ENCODE measurements around the gene CSRP2. TPM values are rescaled to one million over a fixed set of nuclear protein-coding genes. Genes with fewer than 3 reads are reported as not detected.

CSRP2 gene
- total RNA-seq, 2 experiments from 2014 or later = 1.2 TPM; not detected in 1

- no peaks in the 10 kb centered on the region for H3K9me3 Mint-ChIP-seq (ENCODE audit: low read depth)
Observed at GRCh38 chr12:76863837-76864236, 15.0 kb downstream of the CSRP2 start.

GRCh38 chr12:76863005-76863670 lies 15.7 kb downstream of the CSRP2 start:
- Mint-ChIP-seq H3K36me3 (no peaks in the 10 kb centered on the region), H3K9me3 (ENCODE audit: low read depth) (no peaks in the 10 kb centered on the region), H3K4me3 (no peak overlapping the region), H3K27ac (no peak overlapping the region), H3K27me3 (peaks cover 11% of the 10 kb centered on the region), H3K4me1 (peaks cover 2% of the 10 kb centered on the region)
- CTCF ChIA-PET = no interaction called here
- ATAC-seq (no peak), DNase-seq (no peak)

More at GRCh38 chr12:76863837-76864236, 15.0 kb downstream of the CSRP2 start:
- DNase-seq (no peak), ATAC-seq (no peak)
- Mint-ChIP-seq H3K36me3 (no peaks in the 10 kb centered on the region), H3K27me3 (peaks cover 11% of the 10 kb centered on the region), H3K4me3 (no peak overlapping the region), H3K4me1 (peaks cover 2% of the 10 kb centered on the region), H3K27ac (no peak overlapping the region)
- CTCF ChIA-PET = interaction anchor here (0.6 kb wide), 1 partner anchor 211 kb away, joined by 3 read pairs; no protein-coding TSS in a partner anchor

- Mint-ChIP-seq H3K4me3 (no peak overlapping the region), H3K36me3 (peaks cover 5% of the 10 kb centered on the region), H3K27ac (no peak overlapping the region), H3K9me3 (ENCODE audit: low read depth) (no peaks in the 10 kb centered on the region), H3K27me3 (peaks cover 8% of the 10 kb centered on the region), H3K4me1 (peaks cover 2% of the 10 kb centered on the region)
- CTCF ChIA-PET = no interaction called here
- DNase-seq (no peak), ATAC-seq (no peak)
Observed at GRCh38 chr12:76860256-76860655, 18.6 kb downstream of the CSRP2 start.

GRCh38 chr12:76859611-76860010 lies 19.2 kb downstream of the CSRP2 start:
- no peak overlapping the region for H3K4me3 Mint-ChIP-seq
- DNase-seq (no peak), ATAC-seq (no peak)
- H3K36me3 Mint-ChIP-seq = peaks cover 9% of the 10 kb centered on the region
- H3K27ac Mint-ChIP-seq = no peak overlapping the region
- peaks cover 2% of the 10 kb centered on the region for H3K4me1 Mint-ChIP-seq
- no peaks in the 10 kb centered on the region for H3K9me3 Mint-ChIP-seq (ENCODE audit: low read depth)
- H3K27me3 Mint-ChIP-seq = peaks cover 8% of the 10 kb centered on the region
- CTCF ChIA-PET = no interaction called here

- CTCF ChIA-PET = no interaction called here
- DNase-seq (no peak), ATAC-seq (no peak)
- peaks cover 2% of the 10 kb centered on the region for H3K4me1 Mint-ChIP-seq
- no peaks in the 10 kb centered on the region for H3K9me3 Mint-ChIP-seq (ENCODE audit: low read depth)
- H3K36me3 Mint-ChIP-seq = peaks cover 12% of the 10 kb centered on the region
- no peak overlapping the region for H3K4me3 Mint-ChIP-seq
- no peak overlapping the region for H3K27ac Mint-ChIP-seq
- H3K27me3 Mint-ChIP-seq = no peaks in the 10 kb centered on the region
Observed at GRCh38 chr12:76856018-76856644, 22.7 kb downstream of the CSRP2 start.

- H3K4me3 Mint-ChIP-seq = no peak overlapping the region
- H3K36me3 Mint-ChIP-seq = peaks cover 16% of the 10 kb centered on the region
- CTCF ChIA-PET = no interaction called here
- no peaks in the 10 kb centered on the region for H3K27me3 Mint-ChIP-seq
- peaks cover 2% of the 10 kb centered on the region for H3K4me1 Mint-ChIP-seq
- DNase-seq (no peak), ATAC-seq (no peak)
- H3K9me3 Mint-ChIP-seq (ENCODE audit: low read depth) = no peaks in the 10 kb centered on the region
- no peak overlapping the region for H3K27ac Mint-ChIP-seq
Observed at GRCh38 chr12:76855271-76855670, 23.5 kb downstream of the CSRP2 start.

- Mint-ChIP-seq H3K4me1 (no peaks in the 10 kb centered on the region), H3K9me3 (ENCODE audit: low read depth) (no peaks in the 10 kb centered on the region), H3K27me3 (no peaks in the 10 kb centered on the region), H3K27ac (no peak overlapping the region), H3K4me3 (no peak overlapping the region), H3K36me3 (peaks cover 22% of the 10 kb centered on the region)
- CTCF ChIA-PET = no interaction called here
- ATAC-seq (no peak), DNase-seq (no peak)
Observed at GRCh38 chr12:76852106-76852505, 26.7 kb downstream of the CSRP2 start.

- no peak overlapping the region for H3K27ac Mint-ChIP-seq
- no peak overlapping the region for H3K4me3 Mint-ChIP-seq
- H3K4me1 Mint-ChIP-seq = no peaks in the 10 kb centered on the region
- no peaks in the 10 kb centered on the region for H3K27me3 Mint-ChIP-seq
- no peak for ATAC-seq
- no peaks in the 10 kb centered on the region for H3K9me3 Mint-ChIP-seq (ENCODE audit: low read depth)
- DNase-seq = no peak
- peaks cover 14% of the 10 kb centered on the region for H3K36me3 Mint-ChIP-seq
- CTCF ChIA-PET = interaction anchor here (1.3 kb wide), 1 partner anchor 11 kb away, joined by 3 read pairs; no protein-coding TSS in a partner anchor
Observed at GRCh38 chr12:76848132-76848531, 30.7 kb downstream of the CSRP2 start.

- DNase-seq (no peak), ATAC-seq (no peak)
- no peak overlapping the region for H3K4me3 Mint-ChIP-seq
- no peaks in the 10 kb centered on the region for H3K27me3 Mint-ChIP-seq
- H3K4me1 Mint-ChIP-seq = no peaks in the 10 kb centered on the region
- H3K36me3 Mint-ChIP-seq = peaks cover 14% of the 10 kb centered on the region
- CTCF ChIA-PET = no interaction called here
- no peak overlapping the region for H3K27ac Mint-ChIP-seq
- H3K9me3 Mint-ChIP-seq (ENCODE audit: low read depth) = no peaks in the 10 kb centered on the region
Observed at GRCh38 chr12:76847260-76847659, 31.6 kb downstream of the CSRP2 start.

- ATAC-seq = no peak
- Mint-ChIP-seq H3K36me3 (peaks cover 5% of the 10 kb centered on the region), H3K27ac (no peak overlapping the region), H3K4me1 (no peaks in the 10 kb centered on the region), H3K27me3 (no peaks in the 10 kb centered on the region), H3K4me3 (no peak overlapping the region), H3K9me3 (ENCODE audit: low read depth) (no peaks in the 10 kb centered on the region)
- no peak for DNase-seq
- CTCF ChIA-PET = interaction anchor here (0.8 kb wide), 1 partner anchor 12 kb away, joined by 3 read pairs; no protein-coding TSS in a partner anchor
Observed at GRCh38 chr12:76836633-76837032, 42.2 kb downstream of the CSRP2 start.

- CTCF ChIA-PET = no interaction called here
- no peak overlapping the region for H3K4me3 Mint-ChIP-seq
- DNase-seq (no peak), ATAC-seq (no peak)
- no peaks in the 10 kb centered on the region for H3K27me3 Mint-ChIP-seq
- peaks cover 3% of the 10 kb centered on the region for H3K9me3 Mint-ChIP-seq (ENCODE audit: low read depth)
- no peak overlapping the region for H3K27ac Mint-ChIP-seq
- H3K36me3 Mint-ChIP-seq = peaks cover 14% of the 10 kb centered on the region
- no peaks in the 10 kb centered on the region for H3K4me1 Mint-ChIP-seq
Observed at GRCh38 chr12:76830436-76830835, 48.4 kb downstream of the CSRP2 start.

GRCh38 chr12:76820888-76821482 lies 57.8 kb downstream of the CSRP2 start:
- CTCF ChIA-PET = interaction anchor here (1.0 to 1.7 kb wide), 3 partner anchors 12 to 243 kb away, joined by 3 to 4 read pairs (median 3); no protein-coding TSS in a partner anchor
- H3K27me3 Mint-ChIP-seq = no peaks in the 10 kb centered on the region
- peaks cover 3% of the 10 kb centered on the region for H3K36me3 Mint-ChIP-seq
- H3K4me3 Mint-ChIP-seq = no peak overlapping the region
- H3K4me1 Mint-ChIP-seq = no peaks in the 10 kb centered on the region
- no peak overlapping the region for H3K27ac Mint-ChIP-seq
- ATAC-seq (no peak), DNase-seq (no peak)
- H3K9me3 Mint-ChIP-seq (ENCODE audit: low read depth) = no peaks in the 10 kb centered on the region

- CTCF ChIA-PET = no interaction called here
- Mint-ChIP-seq H3K4me1 (no peaks in the 10 kb centered on the region), H3K4me3 (no peak overlapping the region), H3K27me3 (no peaks in the 10 kb centered on the region), H3K36me3 (peaks cover 2% of the 10 kb centered on the region), H3K27ac (no peak overlapping the region), H3K9me3 (ENCODE audit: low read depth) (no peaks in the 10 kb centered on the region)
- DNase-seq = no peak
- ATAC-seq = no peak
Observed at GRCh38 chr12:76813972-76814371, 64.8 kb downstream of the CSRP2 start.

GRCh38 chr12:76813265-76813664 lies 65.6 kb downstream of the CSRP2 start:
- DNase-seq (no peak), ATAC-seq (no peak)
- CTCF ChIA-PET = no interaction called here

More at GRCh38 chr12:76813265-76813664, 65.6 kb downstream of the CSRP2 start:
- H3K4me1 Mint-ChIP-seq = no peaks in the 10 kb centered on the region
- H3K27me3 Mint-ChIP-seq = no peaks in the 10 kb centered on the region
- peaks cover 2% of the 10 kb centered on the region for H3K36me3 Mint-ChIP-seq
- H3K9me3 Mint-ChIP-seq (ENCODE audit: low read depth) = no peaks in the 10 kb centered on the region
- no peak overlapping the region for H3K4me3 Mint-ChIP-seq
- H3K27ac Mint-ChIP-seq = no peak overlapping the region
